ENCODE measurements around the gene IKZF2.

IKZF2 gene

DNA sequence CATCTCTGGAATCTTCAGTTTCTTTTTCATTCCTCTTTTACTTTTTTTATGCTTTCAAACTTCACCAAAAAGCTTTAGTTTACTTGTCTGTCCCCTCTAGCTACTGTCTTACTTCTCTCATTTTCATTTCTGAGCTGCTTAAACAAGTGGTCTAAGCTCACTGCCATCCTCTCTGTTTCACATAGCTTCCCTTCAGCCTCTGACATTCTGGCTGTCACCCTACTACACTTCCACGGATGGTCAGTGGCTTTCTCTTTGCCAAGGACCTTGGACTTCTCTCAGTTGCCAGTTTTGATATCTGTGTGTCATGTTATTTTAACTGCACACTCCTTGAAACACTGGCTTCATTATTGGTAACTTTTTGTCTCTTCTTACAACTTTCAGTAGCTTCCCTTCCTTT is 176.1 kb downstream of the IKZF2 start:
- no peak overlapping the region for H3K4me3 ChIP-seq (ENCODE audit: low read depth, low read length)
- TF ChIP-seq CTCF (IDR thresholded peaks at IDR 0.05; ENCODE audit: control insufficient read depth, extremely low read depth, insufficient read depth): no peak
- no peak for DNase-seq (ENCODE audit: low read depth)

- no peak for TF ChIP-seq CTCF (IDR thresholded peaks at IDR 0.05; ENCODE audit: control insufficient read depth, extremely low read depth, insufficient read depth)
- no peak for DNase-seq (ENCODE audit: low read depth)
- H3K4me3 ChIP-seq (ENCODE audit: low read depth, low read length): no peak overlapping the region
Observed at GRCh38 chr2:212974692-212975091, 176.7 kb downstream of the IKZF2 start.

- no peak overlapping the region for H3K4me3 ChIP-seq (ENCODE audit: low read depth, low read length)
- DNase-seq (ENCODE audit: low read depth): no peak
- TF ChIP-seq CTCF (IDR thresholded peaks at IDR 0.05; ENCODE audit: control insufficient read depth, extremely low read depth, insufficient read depth): no peak
Observed at GRCh38 chr2:212973347-212973746, 178.1 kb downstream of the IKZF2 start.

DNA sequence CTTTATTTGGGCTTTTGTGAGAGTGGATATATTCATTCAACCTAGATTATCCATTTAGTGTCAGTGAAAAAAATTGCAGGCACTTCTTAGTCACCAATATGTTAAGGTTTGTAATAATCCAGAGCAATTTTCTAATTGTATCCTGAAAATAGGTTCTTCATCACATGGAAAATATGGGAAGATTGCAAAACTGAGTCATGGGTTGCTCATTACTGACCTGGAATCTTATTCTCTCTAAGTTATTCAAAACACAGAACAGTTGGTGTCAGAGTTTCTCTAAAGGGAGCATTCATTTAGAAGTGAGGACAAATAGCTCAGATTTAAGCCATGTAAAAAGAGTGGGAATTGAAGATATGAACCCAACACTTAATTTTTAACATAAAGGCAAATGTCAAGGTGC is 181.3 kb downstream of the IKZF2 start:
- H3K4me3 ChIP-seq (ENCODE audit: low read depth, low read length): no peak overlapping the region
- TF ChIP-seq CTCF (IDR thresholded peaks at IDR 0.05; ENCODE audit: control insufficient read depth, extremely low read depth, insufficient read depth): no peak
- DNase-seq (ENCODE audit: low read depth): no peak

GRCh38 chr2:212968284-212969081 is 182.9 kb downstream of the IKZF2 start:
- DNase-seq (ENCODE audit: low read depth): no peak
- no peak for TF ChIP-seq CTCF (IDR thresholded peaks at IDR 0.05; ENCODE audit: control insufficient read depth, extremely low read depth, insufficient read depth)
- H3K4me3 ChIP-seq (ENCODE audit: low read depth, low read length): no peak overlapping the region

DNA sequence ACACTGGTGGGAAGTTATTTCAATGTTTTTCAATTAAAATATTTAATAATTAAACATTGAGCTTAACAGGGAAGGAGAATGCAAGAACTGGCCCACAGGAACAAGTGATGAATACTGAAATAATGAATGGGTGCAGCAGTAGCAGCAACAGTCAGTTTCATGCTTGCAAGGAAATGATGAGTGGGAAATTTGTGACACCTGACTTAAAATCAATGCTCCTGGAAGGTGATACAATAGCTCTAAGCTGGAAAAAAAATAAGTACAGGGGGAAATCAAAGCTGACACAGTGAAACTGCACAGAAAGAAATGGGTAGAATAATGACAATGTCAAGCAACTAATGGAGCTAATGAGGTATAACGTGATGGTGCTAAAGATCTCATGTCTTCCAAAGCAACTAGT is 184.5 kb downstream of the IKZF2 start:
- no peak overlapping the region for H3K4me3 ChIP-seq (ENCODE audit: low read depth, low read length)
- TF ChIP-seq CTCF (IDR thresholded peaks at IDR 0.05; ENCODE audit: control insufficient read depth, extremely low read depth, insufficient read depth): no peak
- no peak for DNase-seq (ENCODE audit: low read depth)

- DNase-seq (ENCODE audit: low read depth): no peak
- no peak for TF ChIP-seq CTCF (IDR thresholded peaks at IDR 0.05; ENCODE audit: control insufficient read depth, extremely low read depth, insufficient read depth)
- no peak overlapping the region for H3K4me3 ChIP-seq (ENCODE audit: low read depth, low read length)
Observed at GRCh38 chr2:212962691-212963090, 188.7 kb downstream of the IKZF2 start.

Data from LNCaP clone FGC (cell line).